ENCODE measurements around the gene NSUN6. TPM values are rescaled to one million over a fixed set of nuclear protein-coding genes. Genes with fewer than 3 reads are reported as not detected.
"Not testable (repeated sequence)": the region's sequence is repeated elsewhere in the genome, so short reads cannot be mapped to it uniquely, and the experiment has no call there.

NSUN6 gene
- total RNA-seq, 1 experiment from 2014 or later: 29.0 TPM

- not testable (repeated sequence) for H3K4me3 ChIP-seq (ENCODE audit: low read length); H4K20me1 ChIP-seq (ENCODE audit: insufficient read depth, low read depth, low read length); H3K9me3 ChIP-seq (ENCODE audit: low read length); H3K4me2 ChIP-seq (ENCODE audit: low read depth, low read length, poor library complexity, severe bottlenecking); H2AFZ ChIP-seq (ENCODE audit: low read length); DNase-seq; H3K27me3 ChIP-seq (ENCODE audit: low read length); H3K27ac ChIP-seq (ENCODE audit: low read length); H3K36me3 ChIP-seq (ENCODE audit: insufficient read depth, low read length); H3K9ac ChIP-seq (ENCODE audit: low read length); H3K9me2 ChIP-seq (replicated peaks; ENCODE audit: insufficient read depth, low read length); H3K4me1 ChIP-seq (ENCODE audit: low read length)
- peaks cover 12% of the 10 kb centered on the region; the same call in 1 of the 2 replicates for H3K79me2 ChIP-seq (ENCODE audit: low read length)
Measured at GRCh38 chr10:18632500-18632899, 18.9 kb downstream of the NSUN6 start.

GRCh38 chr10:18627452-18628018 lies 23.9 kb downstream of the NSUN6 start:
- not testable (repeated sequence) for H3K9me2 ChIP-seq (replicated peaks; ENCODE audit: insufficient read depth, low read length); H3K36me3 ChIP-seq (ENCODE audit: insufficient read depth, low read length); H4K20me1 ChIP-seq (ENCODE audit: insufficient read depth, low read depth, low read length); H3K27me3 ChIP-seq (ENCODE audit: low read length); H3K9me3 ChIP-seq (ENCODE audit: low read length); H3K4me1 ChIP-seq (ENCODE audit: low read length)
- H3K27ac ChIP-seq (ENCODE audit: low read length): peak overlapping the region; percentile 64
- peak; percentile 84 for DNase-seq
- peak overlapping the region; percentile 74 for H3K9ac ChIP-seq (ENCODE audit: low read length)
- peak overlapping the region; percentile 72 for H3K4me3 ChIP-seq (ENCODE audit: low read length)
- peaks cover 34% of the 10 kb centered on the region for H3K79me2 ChIP-seq (ENCODE audit: low read length)
- H2AFZ ChIP-seq (ENCODE audit: low read length): peak overlapping the region; percentile 67; the same call in 1 of the 2 replicates
- H3K4me2 ChIP-seq (ENCODE audit: low read depth, low read length, poor library complexity, severe bottlenecking): peak overlapping the region; percentile 86

GRCh38 chr10:18625886-18626285 lies 25.5 kb downstream of the NSUN6 start:
- no peaks in the 10 kb centered on the region for H3K27me3 ChIP-seq (ENCODE audit: low read length)
- H3K79me2 ChIP-seq (ENCODE audit: low read length): peaks cover 41% of the 10 kb centered on the region
- H3K36me3 ChIP-seq (ENCODE audit: insufficient read depth, low read length): peaks cover 11% of the 10 kb centered on the region
- no peak overlapping the region for H3K4me3 ChIP-seq (ENCODE audit: low read length)
- H3K27ac ChIP-seq (ENCODE audit: low read length): no peak overlapping the region
- H3K4me1 ChIP-seq (ENCODE audit: low read length): peaks cover 8% of the 10 kb centered on the region
- H3K9me2 ChIP-seq (replicated peaks; ENCODE audit: insufficient read depth, low read length): no peaks in the 10 kb centered on the region
- no peaks in the 10 kb centered on the region for H3K9me3 ChIP-seq (ENCODE audit: low read length)
- no peak overlapping the region for H3K9ac ChIP-seq (ENCODE audit: low read length)
- H2AFZ ChIP-seq (ENCODE audit: low read length): no peak overlapping the region
- H3K4me2 ChIP-seq (ENCODE audit: low read depth, low read length, poor library complexity, severe bottlenecking): no peak overlapping the region
- H4K20me1 ChIP-seq (ENCODE audit: insufficient read depth, low read depth, low read length): no peaks in the 10 kb centered on the region
- no peak for DNase-seq

DNA sequence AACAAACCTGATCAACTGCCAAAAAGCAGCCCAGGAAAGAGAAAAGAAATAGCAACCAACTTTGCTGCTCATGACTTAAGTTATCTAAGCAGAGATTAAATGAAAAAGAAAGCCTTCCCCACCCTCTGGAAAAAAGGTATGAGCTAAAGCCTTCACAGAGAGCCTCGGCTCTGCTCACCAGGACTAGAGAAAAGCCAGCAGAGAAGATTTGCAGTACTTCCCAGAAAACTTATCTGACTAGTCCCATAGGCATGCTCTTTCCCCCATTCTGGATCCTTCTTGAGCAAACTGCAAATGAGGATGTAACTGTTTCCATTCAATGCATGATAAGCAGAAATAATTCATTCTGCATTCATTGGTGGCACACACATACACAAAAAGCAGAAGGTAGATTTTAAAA lies 27.7 kb downstream of the NSUN6 start:
- H3K4me3 ChIP-seq (ENCODE audit: low read length); H4K20me1 ChIP-seq (ENCODE audit: insufficient read depth, low read depth, low read length); DNase-seq; H3K27me3 ChIP-seq (ENCODE audit: low read length); H2AFZ ChIP-seq (ENCODE audit: low read length); H3K9me3 ChIP-seq (ENCODE audit: low read length); H3K4me1 ChIP-seq (ENCODE audit: low read length); H3K9me2 ChIP-seq (replicated peaks; ENCODE audit: insufficient read depth, low read length); H3K27ac ChIP-seq (ENCODE audit: low read length); H3K9ac ChIP-seq (ENCODE audit: low read length); H3K4me2 ChIP-seq (ENCODE audit: low read depth, low read length, poor library complexity, severe bottlenecking): not testable (repeated sequence)
- peaks cover 16% of the 10 kb centered on the region for H3K36me3 ChIP-seq (ENCODE audit: insufficient read depth, low read length)
- peaks cover 45% of the 10 kb centered on the region for H3K79me2 ChIP-seq (ENCODE audit: low read length)

- no peak overlapping the region for H3K4me3 ChIP-seq (ENCODE audit: low read length)
- H3K36me3 ChIP-seq (ENCODE audit: insufficient read depth, low read length): peaks cover 20% of the 10 kb centered on the region
- H2AFZ ChIP-seq (ENCODE audit: low read length): no peak overlapping the region
- H3K9ac ChIP-seq (ENCODE audit: low read length): no peak overlapping the region
- DNase-seq: no peak
- peaks cover 38% of the 10 kb centered on the region for H3K79me2 ChIP-seq (ENCODE audit: low read length)
- no peak overlapping the region for H3K27ac ChIP-seq (ENCODE audit: low read length)
- H3K4me2 ChIP-seq (ENCODE audit: low read depth, low read length, poor library complexity, severe bottlenecking): no peak overlapping the region
- H3K9me3 ChIP-seq (ENCODE audit: low read length): no peaks in the 10 kb centered on the region
- no peaks in the 10 kb centered on the region for H3K4me1 ChIP-seq (ENCODE audit: low read length)
- no peaks in the 10 kb centered on the region for H4K20me1 ChIP-seq (ENCODE audit: insufficient read depth, low read depth, low read length)
- H3K27me3 ChIP-seq (ENCODE audit: low read length): no peaks in the 10 kb centered on the region
- H3K9me2 ChIP-seq (replicated peaks; ENCODE audit: insufficient read depth, low read length): no peaks in the 10 kb centered on the region
Measured at GRCh38 chr10:18620856-18621255, 30.5 kb downstream of the NSUN6 start.

DNA sequence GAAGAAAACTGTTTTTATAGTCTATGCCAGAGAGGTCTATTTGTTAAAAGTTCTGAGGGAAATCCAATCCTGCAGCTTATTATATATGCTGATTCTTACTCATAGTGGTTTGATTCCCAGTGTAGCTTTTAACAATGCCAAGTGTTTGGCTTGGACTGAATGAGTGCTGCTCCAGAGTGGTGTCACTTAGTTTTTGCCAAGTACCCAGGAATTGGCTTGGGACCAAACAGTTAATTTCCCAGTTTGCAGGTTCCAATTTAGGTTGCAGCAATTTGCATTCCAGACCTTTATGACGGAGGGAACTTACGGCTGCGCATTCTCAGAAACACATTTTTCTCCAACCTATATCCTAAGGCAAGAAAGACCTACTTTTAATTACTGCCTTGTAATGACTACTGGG lies 32.4 kb downstream of the NSUN6 start:
- no peaks in the 10 kb centered on the region for H3K9me3 ChIP-seq (ENCODE audit: low read length)
- H3K9ac ChIP-seq (ENCODE audit: low read length): no peak overlapping the region
- H3K79me2 ChIP-seq (ENCODE audit: low read length): peaks cover 34% of the 10 kb centered on the region
- H2AFZ ChIP-seq (ENCODE audit: low read length): no peak overlapping the region
- DNase-seq: no peak
- H3K4me3 ChIP-seq (ENCODE audit: low read length): no peak overlapping the region
- H4K20me1 ChIP-seq (ENCODE audit: insufficient read depth, low read depth, low read length): no peaks in the 10 kb centered on the region
- H3K9me2 ChIP-seq (replicated peaks; ENCODE audit: insufficient read depth, low read length): no peaks in the 10 kb centered on the region
- peaks cover 20% of the 10 kb centered on the region for H3K36me3 ChIP-seq (ENCODE audit: insufficient read depth, low read length)
- H3K4me1 ChIP-seq (ENCODE audit: low read length): no peaks in the 10 kb centered on the region
- H3K4me2 ChIP-seq (ENCODE audit: low read depth, low read length, poor library complexity, severe bottlenecking): no peak overlapping the region
- no peaks in the 10 kb centered on the region for H3K27me3 ChIP-seq (ENCODE audit: low read length)
- no peak overlapping the region for H3K27ac ChIP-seq (ENCODE audit: low read length)

- H3K27ac ChIP-seq (ENCODE audit: low read length): no peak overlapping the region
- H2AFZ ChIP-seq (ENCODE audit: low read length): no peak overlapping the region
- no peak overlapping the region for H3K9ac ChIP-seq (ENCODE audit: low read length)
- no peak overlapping the region for H3K4me2 ChIP-seq (ENCODE audit: low read depth, low read length, poor library complexity, severe bottlenecking)
- H3K4me1 ChIP-seq (ENCODE audit: low read length): no peaks in the 10 kb centered on the region
- H3K9me3 ChIP-seq (ENCODE audit: low read length): no peaks in the 10 kb centered on the region
- H3K4me3 ChIP-seq (ENCODE audit: low read length): no peak overlapping the region
- no peaks in the 10 kb centered on the region for H4K20me1 ChIP-seq (ENCODE audit: insufficient read depth, low read depth, low read length)
- H3K36me3 ChIP-seq (ENCODE audit: insufficient read depth, low read length): peaks cover 31% of the 10 kb centered on the region
- no peaks in the 10 kb centered on the region for H3K27me3 ChIP-seq (ENCODE audit: low read length)
- peaks cover 36% of the 10 kb centered on the region for H3K79me2 ChIP-seq (ENCODE audit: low read length)
- no peaks in the 10 kb centered on the region for H3K9me2 ChIP-seq (replicated peaks; ENCODE audit: insufficient read depth, low read length)
- DNase-seq: no peak
Measured at GRCh38 chr10:18616337-18616736, 35.0 kb downstream of the NSUN6 start.

DNA sequence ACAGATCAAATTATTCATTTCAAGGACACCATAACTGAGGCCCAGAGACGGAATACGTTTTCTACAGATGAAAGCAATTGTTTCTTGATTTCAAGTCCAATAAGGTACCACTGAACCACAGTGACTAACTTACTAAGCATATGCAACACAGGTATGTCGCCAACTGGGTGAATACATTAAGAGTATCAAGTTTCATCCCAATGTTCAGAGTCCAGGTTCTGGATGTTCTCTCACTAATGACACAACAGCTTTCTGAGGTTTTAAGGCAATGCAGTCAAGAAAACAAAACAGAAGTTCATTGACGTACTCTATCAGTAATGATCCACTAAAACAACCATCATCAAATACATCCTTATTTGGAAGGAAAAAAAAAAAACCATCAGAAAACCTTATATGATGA lies 35.8 kb downstream of the NSUN6 start:
- H3K4me2 ChIP-seq (ENCODE audit: low read depth, low read length, poor library complexity, severe bottlenecking): no peak overlapping the region
- no peaks in the 10 kb centered on the region for H4K20me1 ChIP-seq (ENCODE audit: insufficient read depth, low read depth, low read length)
- no peak overlapping the region for H3K27ac ChIP-seq (ENCODE audit: low read length)

More for the DNA sequence above, 35.8 kb downstream of the NSUN6 start:
- Histone ChIP-seq H3K27me3 (ENCODE audit: low read length) (no peaks in the 10 kb centered on the region), H3K36me3 (ENCODE audit: insufficient read depth, low read length) (peaks cover 24% of the 10 kb centered on the region; the same call in 1 of the 2 replicates), H2AFZ (ENCODE audit: low read length) (no peak overlapping the region), H3K9ac (ENCODE audit: low read length) (no peak overlapping the region), H3K4me3 (ENCODE audit: low read length) (no peak overlapping the region), H3K9me3 (ENCODE audit: low read length) (no peaks in the 10 kb centered on the region), H3K4me1 (ENCODE audit: low read length) (no peaks in the 10 kb centered on the region), H3K79me2 (ENCODE audit: low read length) (peaks cover 32% of the 10 kb centered on the region), H3K9me2 (replicated peaks; ENCODE audit: insufficient read depth, low read length) (no peaks in the 10 kb centered on the region)
- no peak for DNase-seq
